Activated T-cell treated with anti-CD3 and anti-CD28 coated beads for 1 hour (primary cell): Measurements from ENCODE around the gene RPF1.
A peak's percentile ranks its signal among the peaks of the same experiment; 100 is the strongest.
"Not testable (repeated sequence)": the region's sequence is repeated elsewhere in the genome, so short reads cannot be mapped to it uniquely, and the experiment has no call there.

Source experiments
- DNase-seq: peaks from one replicate; pipeline ENCODE4 v3.0.0-alpha.2; 2020; ENCODE audit warnings: low read depth

RPF1 gene

GRCh38 chr1:84478876-84479868, at the start of gene RPF1:
TSS of gene RPF1 (plus strand) at chr1:84479266. CDS start at chr1:84479282, 16 bp downstream.
- peak; percentile 64 for DNase-seq

GRCh38 chr1:84430546-84430945, 48.5 kb upstream of the RPF1 start:
- DNase-seq = no peak

- peak; percentile 24 for DNase-seq
Measured at GRCh38 chr1:84433258-84434080, 45.6 kb upstream of the RPF1 start.

- DNase-seq = no peak
Measured at GRCh38 chr1:84434081-84434769, 44.8 kb upstream of the RPF1 start.

GRCh38 chr1:84434801-84435549, 44.1 kb upstream of the RPF1 start:
- no peak for DNase-seq

- DNase-seq = no peak
Measured at GRCh38 chr1:84436876-84437655, 42.0 kb upstream of the RPF1 start.

GRCh38 chr1:84442256-84442655, 36.8 kb upstream of the RPF1 start:
- no peak for DNase-seq

GRCh38 chr1:84442747-84443646, 36.1 kb upstream of the RPF1 start:
- not testable (repeated sequence) for DNase-seq

- DNase-seq = not testable (repeated sequence)
Measured at GRCh38 chr1:84448704-84449103, 30.4 kb upstream of the RPF1 start.

GRCh38 chr1:84450910-84451309, 28.2 kb upstream of the RPF1 start:
- DNase-seq = no peak

GRCh38 chr1:84452436-84452835, 26.6 kb upstream of the RPF1 start:
- DNase-seq = no peak

- no peak for DNase-seq
Measured at GRCh38 chr1:84462118-84462517, 16.9 kb upstream of the RPF1 start.

- no peak for DNase-seq
Measured at GRCh38 chr1:84467298-84467697, 11.8 kb upstream of the RPF1 start.

- DNase-seq = no peak
Measured at GRCh38 chr1:84476225-84476624, 2.8 kb upstream of the RPF1 start.

GRCh38 chr1:84479998-84480397, 932 bp downstream of the RPF1 start:
- no peak for DNase-seq

- no peak for DNase-seq
Measured at GRCh38 chr1:84480650-84481049, 1.6 kb downstream of the RPF1 start.

- DNase-seq = no peak
Measured at GRCh38 chr1:84481317-84481716, 2.3 kb downstream of the RPF1 start.

- no peak for DNase-seq
Measured at GRCh38 chr1:84488107-84488506, 9.0 kb downstream of the RPF1 start.

GRCh38 chr1:84489766-84490165, 10.7 kb downstream of the RPF1 start:
- no peak for DNase-seq

- DNase-seq = no peak
Measured at GRCh38 chr1:84492726-84493125, 13.7 kb downstream of the RPF1 start.
